Sigmoid colon (tissue), 7 donors: ENCODE data around the gene UCK1. TPM values are rescaled to one million over a fixed set of nuclear protein-coding genes. Genes with fewer than 3 reads are reported as not detected.
A peak's percentile ranks its signal among the peaks of the same experiment; 100 is the strongest.

Experiments
- DNase-seq: peaks from one replicate; pipeline ENCODE4 v3.0.0-alpha.2; 2019
- H3K27ac ChIP-seq, 4 donors: fragments of 200-600 bp; sonication (generic); one replicate each; pipeline ENCODE4 v1.5.1; 2016 to 2019; ENCODE audit warnings: mild to moderate bottlenecking in 1 of 4
- H3K27me3 ChIP-seq, 3 donors: fragments of 200-600 bp; sonication (generic); one replicate each; pipeline ENCODE4 v1.5.1; 2019; ENCODE audit warnings: mild to moderate bottlenecking in 1 of 3
- H3K36me3 ChIP-seq, 4 donors: fragments of 200-600 bp; sonication (generic); one replicate each; pipeline ENCODE4 v1.5.1; 2016 to 2019
- H3K4me1 ChIP-seq, 4 donors: fragments of 200-600 bp; sonication (generic); one replicate each; pipeline ENCODE4 v1.5.1; 2017 to 2019
- H3K4me3 ChIP-seq, 4 donors: fragments of 200-600 bp; sonication (generic); one replicate each; pipeline ENCODE4 v1.5.1; 2017 to 2019; ENCODE audit warnings: mild to moderate bottlenecking in 2 of 4, moderate library complexity in 1 of 4
- H3K9me3 ChIP-seq, 4 donors: fragments of 200-600 bp in 3 of 4; sonication (generic) in 3 of 4; one replicate each; pipeline versions ENCODE4 v1.5.1 to v1.6.1; 2013 to 2019
- EP300 ChIP-seq, 4 donors: sonication (generic); formaldehyde crosslinking; IDR thresholded peaks; one replicate each; pipeline ENCODE4 v1.6.1; 2017; ENCODE audit warnings: antibody characterized with exemption in 4 of 4
- POLR2A ChIP-seq, 2 donors: fragments of 450-650 bp; IDR thresholded peaks; one replicate each; pipeline ENCODE4 v1.6.1; 2016; ENCODE audit warnings: antibody characterized with exemption in 2 of 2, mild to moderate bottlenecking in 2 of 2, moderate library complexity in 2 of 2
- POLR2AphosphoS5 ChIP-seq, 4 donors: sonication (generic); formaldehyde crosslinking; IDR thresholded peaks; one replicate each; pipeline ENCODE4 v1.6.1; 2017; ENCODE audit warnings: antibody characterized with exemption in 4 of 4
- WGBS, 2 donors: extraction: QIAGEN DNeasy Blood & Tissue Kit; methylation state at CpG; one replicate each; pipeline ENCODE4 v1.1.7; 2013; 5-methylcytosine and 5-hydroxymethylcytosine counted together
- intact Hi-C: fragments of 100-400 bp; cut with DNase I; formaldehyde crosslinking; loops from one replicate; pipeline ENCODE4 v1.15.1; 2023
- polyA plus RNA-seq, 3 donors: library from polyadenylated mRNA; stranded (reverse); fragments of 200-250 nt; gene quantifications; one replicate each; pipeline ENCODE4 v1.2.3, GENCODE V29; 2013
- total RNA-seq, 4 donors: library from RNA; depleted of rRNA; stranded (reverse); fragments of >200 nt; gene quantifications; one replicate each; pipeline ENCODE4 v1.1.0, GENCODE V29; 2016
- TF ChIP-seq, protein P1 (sequence below), 4 experiments: fragments of 450-650 bp in 3 of 4; fragments of 200-600 bp in 1 of 4; IDR thresholded peaks; one replicate each; pipeline ENCODE4 v1.5.1; 2016 to 2019; ENCODE audit warnings: antibody characterized with exemption in 4 of 4, mild to moderate bottlenecking in 3 of 4, moderate library complexity in 2 of 4
- donor health status: healthy with polysubstance abuse.
- donor health status: Bipolar disorder and iron deficiency.
- donor health status: healthy.

The UCK1 gene
- total and polyA plus RNA-seq, 7 donors: 20.8 to 67.5 (median 35.7) TPM

DNA sequence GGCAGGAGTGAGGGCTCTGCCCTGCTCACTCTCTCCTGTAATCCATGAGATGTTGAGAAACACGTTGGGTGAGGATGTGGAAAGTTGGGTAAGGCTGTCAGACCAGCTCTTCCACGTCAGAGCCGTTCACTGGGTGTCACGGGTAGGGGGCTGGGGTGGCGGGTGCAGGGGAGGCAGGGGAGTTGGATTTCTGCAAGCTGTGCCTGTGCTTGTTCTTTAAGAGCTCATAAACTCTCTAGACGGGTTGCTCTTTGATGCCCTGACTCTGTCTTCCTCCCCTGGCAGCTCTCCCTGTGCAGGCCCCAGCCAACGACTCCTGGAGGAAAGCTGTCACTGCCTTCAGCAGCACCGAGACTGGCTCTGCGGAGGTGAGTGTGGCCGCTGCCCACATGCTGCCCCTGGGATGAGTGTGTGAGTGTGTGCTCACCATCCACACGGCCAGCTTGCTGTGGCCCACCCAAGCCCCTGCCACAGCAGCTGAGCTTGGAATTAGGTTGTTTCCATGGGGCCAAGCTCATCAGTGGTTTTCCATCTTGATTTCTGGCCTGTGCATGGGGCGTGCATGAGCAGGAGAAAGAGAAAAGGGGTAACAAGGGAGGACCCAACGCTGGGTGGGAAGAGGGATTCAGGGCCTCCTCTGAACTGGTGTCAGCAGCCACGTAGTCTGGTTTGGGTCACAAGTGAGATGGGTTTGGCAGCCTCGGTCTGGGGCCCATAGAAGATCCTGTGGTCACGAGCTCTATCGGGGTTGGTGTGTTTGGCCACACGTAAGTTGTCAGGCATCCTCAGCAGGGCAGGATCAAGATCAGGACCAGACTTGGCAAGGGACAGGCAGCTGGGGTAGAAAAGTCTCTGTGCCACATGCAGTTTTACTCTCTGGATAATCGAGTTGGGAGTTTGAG is 49.4 kb downstream of the UCK1 start:
- TF ChIP-seq, protein P1, sequence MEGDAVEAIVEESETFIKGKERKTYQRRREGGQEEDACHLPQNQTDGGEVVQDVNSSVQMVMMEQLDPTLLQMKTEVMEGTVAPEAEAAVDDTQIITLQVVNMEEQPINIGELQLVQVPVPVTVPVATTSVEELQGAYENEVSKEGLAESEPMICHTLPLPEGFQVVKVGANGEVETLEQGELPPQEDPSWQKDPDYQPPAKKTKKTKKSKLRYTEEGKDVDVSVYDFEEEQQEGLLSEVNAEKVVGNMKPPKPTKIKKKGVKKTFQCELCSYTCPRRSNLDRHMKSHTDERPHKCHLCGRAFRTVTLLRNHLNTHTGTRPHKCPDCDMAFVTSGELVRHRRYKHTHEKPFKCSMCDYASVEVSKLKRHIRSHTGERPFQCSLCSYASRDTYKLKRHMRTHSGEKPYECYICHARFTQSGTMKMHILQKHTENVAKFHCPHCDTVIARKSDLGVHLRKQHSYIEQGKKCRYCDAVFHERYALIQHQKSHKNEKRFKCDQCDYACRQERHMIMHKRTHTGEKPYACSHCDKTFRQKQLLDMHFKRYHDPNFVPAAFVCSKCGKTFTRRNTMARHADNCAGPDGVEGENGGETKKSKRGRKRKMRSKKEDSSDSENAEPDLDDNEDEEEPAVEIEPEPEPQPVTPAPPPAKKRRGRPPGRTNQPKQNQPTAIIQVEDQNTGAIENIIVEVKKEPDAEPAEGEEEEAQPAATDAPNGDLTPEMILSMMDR (IDR thresholded peaks at IDR 0.05): no peak
- TF ChIP-seq POLR2AphosphoS5 (IDR thresholded peaks at IDR 0.05): peak in 3 of 4 donors; percentile 6 to 39 (median 14)
- Histone ChIP-seq H3K9me3 (no peaks in the 10 kb centered on the region), H3K27me3 (no peaks in the 10 kb centered on the region), H3K4me3 (no peak overlapping the region), H3K4me1 (peaks cover 0 to 35% (median 16%) of the 10 kb centered on the region in 4 donors), H3K36me3 (peaks cover 64 to 97% (median 86%) of the 10 kb centered on the region in 4 donors), H3K27ac (peak overlapping the region; percentile 72 to 81 (median 78))
- 86 to 88% methylated on average over 19 of the region's 19 CpGs for whole genome bisulfite sequencing, 2 donors
- intact Hi-C loops: loop anchor here (5.0 kb wide), 1 partner anchor 59 kb away; no protein-coding TSS in a partner anchor
- DNase-seq: peak; percentile 86

DNA sequence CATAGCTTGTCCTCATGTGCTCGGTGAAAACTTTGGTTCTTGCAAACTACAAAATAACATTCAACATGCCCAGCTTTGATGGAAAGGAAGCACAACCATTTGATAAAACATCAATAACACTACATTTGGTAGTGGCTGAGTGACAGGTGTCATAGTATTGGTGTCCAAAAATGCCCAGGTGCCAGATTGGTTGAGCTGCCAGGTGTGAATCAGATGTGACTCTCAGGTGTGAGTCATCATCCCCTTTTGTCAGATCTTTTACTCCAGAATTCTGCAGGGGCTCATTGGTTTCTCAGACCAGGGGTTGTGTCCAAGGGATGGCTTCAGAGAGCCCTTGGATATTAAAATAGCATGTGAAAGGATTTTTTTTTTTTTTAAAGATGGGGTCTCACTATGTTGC is 50.8 kb downstream of the UCK1 start:
- TF ChIP-seq POLR2AphosphoS5 (IDR thresholded peaks at IDR 0.05) (no peak), POLR2A (IDR thresholded peaks at IDR 0.05) (no peak), EP300 (IDR thresholded peaks at IDR 0.05) (no peak)
- TF ChIP-seq, protein P1 (IDR thresholded peaks at IDR 0.05): no peak
- Histone ChIP-seq H3K36me3 (peaks cover 63 to 97% (median 88%) of the 10 kb centered on the region in 4 donors), H3K27me3 (no peaks in the 10 kb centered on the region), H3K27ac (peak overlapping the region in 3 of 4 donors; percentile 72 to 78 (median 78)), H3K4me3 (no peak overlapping the region), H3K4me1 (peaks cover 0 to 35% (median 16%) of the 10 kb centered on the region in 4 donors), H3K9me3 (no peaks in the 10 kb centered on the region)
- no peak for DNase-seq
- intact Hi-C loops: loop anchor here (5.0 kb wide), 1 partner anchor 58 kb away; no protein-coding TSS in a partner anchor
- 95 to 97% methylated on average over 1 of the region's 1 CpG for WGBS, 2 donors

DNA sequence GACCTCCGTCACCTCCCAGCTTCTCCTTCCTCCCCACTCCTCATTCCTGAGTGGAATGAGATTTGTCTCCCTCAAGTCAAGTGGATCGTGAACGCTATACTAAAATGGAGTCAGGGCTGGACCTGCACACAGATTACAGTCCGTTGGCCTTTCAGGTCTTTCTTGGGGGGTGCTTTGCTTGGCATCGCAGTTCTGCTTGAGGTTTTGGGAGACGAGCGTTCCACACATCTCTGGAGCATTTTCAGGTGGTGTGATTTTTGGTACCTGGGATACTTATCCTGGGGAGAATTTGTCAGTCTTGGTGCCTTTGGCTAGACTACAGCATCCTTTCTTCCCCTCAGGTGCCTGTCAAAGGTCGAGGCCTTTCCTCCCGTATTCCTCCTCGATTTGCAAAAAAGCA is 52.2 kb downstream of the UCK1 start:
- no peak overlapping the region for H3K27ac ChIP-seq
- peaks cover 65 to 97% (median 86%) of the 10 kb centered on the region in 4 donors for H3K36me3 ChIP-seq
- peaks cover 0 to 27% (median 12%) of the 10 kb centered on the region in 4 donors for H3K4me1 ChIP-seq
- 94 to 95% methylated on average over 10 of the region's 10 CpGs for WGBS, 2 donors
- no peak overlapping the region for H3K4me3 ChIP-seq
- DNase-seq: no peak
- H3K27me3 ChIP-seq: no peaks in the 10 kb centered on the region
- TF ChIP-seq, protein P1 (IDR thresholded peaks at IDR 0.05): no peak
- TF ChIP-seq POLR2AphosphoS5 (IDR thresholded peaks at IDR 0.05): no peak
- no peak for TF ChIP-seq EP300 (IDR thresholded peaks at IDR 0.05)
- TF ChIP-seq POLR2A (IDR thresholded peaks at IDR 0.05): no peak
- intact Hi-C loops: loop anchor here (2.0 kb wide), 1 partner anchor 128 kb away; no protein-coding TSS in a partner anchor
- H3K9me3 ChIP-seq: no peaks in the 10 kb centered on the region

DNA sequence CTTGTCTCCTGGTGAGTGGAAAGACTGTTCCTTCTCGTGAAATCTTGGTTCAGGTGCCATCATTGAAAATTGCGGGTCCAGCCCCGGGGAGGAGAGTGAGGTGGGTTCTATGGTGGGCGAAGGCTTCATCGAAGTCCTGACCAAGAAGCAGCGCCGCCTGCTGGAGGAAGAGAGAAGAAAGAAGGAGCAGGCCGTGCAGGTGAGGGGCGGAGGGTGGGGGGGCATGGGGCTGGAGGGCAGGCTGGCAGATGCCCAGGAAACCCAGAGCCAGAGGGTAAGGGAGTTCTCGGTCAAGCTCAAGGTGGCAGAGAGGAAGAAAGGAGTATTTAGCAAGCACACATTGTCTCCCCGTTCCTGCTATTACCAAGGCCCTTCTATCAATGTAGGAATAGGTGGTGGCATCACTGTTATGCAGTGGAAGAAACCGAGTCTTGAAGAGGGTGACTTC is 52.6 kb downstream of the UCK1 start:
- H3K9me3 ChIP-seq: no peaks in the 10 kb centered on the region
- no peaks in the 10 kb centered on the region for H3K27me3 ChIP-seq
- H3K4me3 ChIP-seq: no peak overlapping the region
- no peak for DNase-seq
- TF ChIP-seq POLR2A (IDR thresholded peaks at IDR 0.05) (no peak), EP300 (IDR thresholded peaks at IDR 0.05) (no peak), POLR2AphosphoS5 (IDR thresholded peaks at IDR 0.05) (no peak)
- TF ChIP-seq, protein P1 (IDR thresholded peaks at IDR 0.05): peak in 3 of 4 experiments; percentile 41 to 57 (median 43)
- H3K27ac ChIP-seq: no peak overlapping the region
- H3K4me1 ChIP-seq: peaks cover 0 to 23% (median 9%) of the 10 kb centered on the region in 4 donors
- whole genome bisulfite sequencing, 2 donors: 58 to 59% methylated on average over 12 of the region's 12 CpGs
- H3K36me3 ChIP-seq: peaks cover 70 to 97% (median 86%) of the 10 kb centered on the region in 4 donors
- intact Hi-C loops: loop anchor here (2.0 kb wide), 1 partner anchor 128 kb away; no protein-coding TSS in a partner anchor
